Measurements from ENCODE around the gene PDE10A.

PDE10A gene

GRCh38 chr6:165694296-165694695 lies 31.3 kb upstream of the PDE10A start:
- ATAC-seq = no peak
- TF ChIP-seq RARB (CRISPR knock-in tag; IDR thresholded peaks at IDR 0.05) (no peak), BACH2 (CRISPR knock-in tag; IDR thresholded peaks at IDR 0.05; ENCODE audit: borderline replicate concordance) (no peak)
- TF ChIP-seq, protein P1, sequence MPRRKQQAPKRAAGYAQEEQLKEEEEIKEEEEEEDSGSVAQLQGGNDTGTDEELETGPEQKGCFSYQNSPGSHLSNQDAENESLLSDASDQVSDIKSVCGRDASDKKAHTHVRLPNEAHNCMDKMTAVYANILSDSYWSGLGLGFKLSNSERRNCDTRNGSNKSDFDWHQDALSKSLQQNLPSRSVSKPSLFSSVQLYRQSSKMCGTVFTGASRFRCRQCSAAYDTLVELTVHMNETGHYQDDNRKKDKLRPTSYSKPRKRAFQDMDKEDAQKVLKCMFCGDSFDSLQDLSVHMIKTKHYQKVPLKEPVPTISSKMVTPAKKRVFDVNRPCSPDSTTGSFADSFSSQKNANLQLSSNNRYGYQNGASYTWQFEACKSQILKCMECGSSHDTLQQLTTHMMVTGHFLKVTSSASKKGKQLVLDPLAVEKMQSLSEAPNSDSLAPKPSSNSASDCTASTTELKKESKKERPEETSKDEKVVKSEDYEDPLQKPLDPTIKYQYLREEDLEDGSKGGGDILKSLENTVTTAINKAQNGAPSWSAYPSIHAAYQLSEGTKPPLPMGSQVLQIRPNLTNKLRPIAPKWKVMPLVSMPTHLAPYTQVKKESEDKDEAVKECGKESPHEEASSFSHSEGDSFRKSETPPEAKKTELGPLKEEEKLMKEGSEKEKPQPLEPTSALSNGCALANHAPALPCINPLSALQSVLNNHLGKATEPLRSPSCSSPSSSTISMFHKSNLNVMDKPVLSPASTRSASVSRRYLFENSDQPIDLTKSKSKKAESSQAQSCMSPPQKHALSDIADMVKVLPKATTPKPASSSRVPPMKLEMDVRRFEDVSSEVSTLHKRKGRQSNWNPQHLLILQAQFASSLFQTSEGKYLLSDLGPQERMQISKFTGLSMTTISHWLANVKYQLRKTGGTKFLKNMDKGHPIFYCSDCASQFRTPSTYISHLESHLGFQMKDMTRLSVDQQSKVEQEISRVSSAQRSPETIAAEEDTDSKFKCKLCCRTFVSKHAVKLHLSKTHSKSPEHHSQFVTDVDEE (CRISPR knock-in tag; IDR thresholded peaks at IDR 0.05) = no peak
- TF ChIP-seq, protein P2, sequence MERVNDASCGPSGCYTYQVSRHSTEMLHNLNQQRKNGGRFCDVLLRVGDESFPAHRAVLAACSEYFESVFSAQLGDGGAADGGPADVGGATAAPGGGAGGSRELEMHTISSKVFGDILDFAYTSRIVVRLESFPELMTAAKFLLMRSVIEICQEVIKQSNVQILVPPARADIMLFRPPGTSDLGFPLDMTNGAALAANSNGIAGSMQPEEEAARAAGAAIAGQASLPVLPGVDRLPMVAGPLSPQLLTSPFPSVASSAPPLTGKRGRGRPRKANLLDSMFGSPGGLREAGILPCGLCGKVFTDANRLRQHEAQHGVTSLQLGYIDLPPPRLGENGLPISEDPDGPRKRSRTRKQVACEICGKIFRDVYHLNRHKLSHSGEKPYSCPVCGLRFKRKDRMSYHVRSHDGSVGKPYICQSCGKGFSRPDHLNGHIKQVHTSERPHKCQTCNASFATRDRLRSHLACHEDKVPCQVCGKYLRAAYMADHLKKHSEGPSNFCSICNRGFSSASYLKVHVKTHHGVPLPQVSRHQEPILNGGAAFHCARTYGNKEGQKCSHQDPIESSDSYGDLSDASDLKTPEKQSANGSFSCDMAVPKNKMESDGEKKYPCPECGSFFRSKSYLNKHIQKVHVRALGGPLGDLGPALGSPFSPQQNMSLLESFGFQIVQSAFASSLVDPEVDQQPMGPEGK (CRISPR knock-in tag; IDR thresholded peaks at IDR 0.05; ENCODE audit: borderline replicate concordance) = no peak

- no peak for ATAC-seq
Observed at GRCh38 chr6:165692106-165692653, 29.1 kb upstream of the PDE10A start.

DNA sequence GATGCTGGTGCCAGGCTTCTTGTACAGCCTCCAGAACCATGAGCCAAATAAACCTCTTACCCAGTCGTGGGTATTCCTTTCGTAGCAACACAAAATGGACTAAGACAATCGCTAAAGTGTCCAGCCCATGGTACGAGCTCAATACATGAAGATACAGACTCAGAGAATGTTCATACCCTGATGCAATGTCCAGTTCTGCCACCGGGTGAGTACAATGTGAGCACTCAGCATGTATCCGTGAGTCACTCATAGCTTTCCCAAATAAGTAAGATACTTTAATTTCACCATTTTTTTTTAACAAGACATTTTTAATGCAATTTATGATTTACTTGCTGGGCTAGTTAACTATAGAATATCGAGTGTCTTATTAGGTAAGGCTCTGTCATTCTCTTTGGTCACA lies 26.7 kb upstream of the PDE10A start:
- no peak for ATAC-seq
- TF ChIP-seq OSR1 (CRISPR knock-in tag; IDR thresholded peaks at IDR 0.05) (no peak), GLIS3 (CRISPR knock-in tag; IDR thresholded peaks at IDR 0.05) (no peak), ZFP30 (CRISPR knock-in tag; IDR thresholded peaks at IDR 0.05) (no peak), TCF4 (CRISPR knock-in tag; IDR thresholded peaks at IDR 0.05; ENCODE audit: borderline replicate concordance) (no peak), ISL1 (CRISPR knock-in tag; IDR thresholded peaks at IDR 0.05) (no peak), BACH2 (CRISPR knock-in tag; IDR thresholded peaks at IDR 0.05; ENCODE audit: borderline replicate concordance) (no peak), PPARA (CRISPR knock-in tag; IDR thresholded peaks at IDR 0.05; ENCODE audit: borderline replicate concordance) (no peak)
- TF ChIP-seq, protein P1 (CRISPR knock-in tag; IDR thresholded peaks at IDR 0.05) = no peak

More at GRCh38 chr6:165692106-165692653, 29.1 kb upstream of the PDE10A start:
- TF ChIP-seq ZNF70 (CRISPR knock-in tag; IDR thresholded peaks at IDR 0.05) = no peak
- TF ChIP-seq POU6F1 (CRISPR knock-in tag; IDR thresholded peaks at IDR 0.05; ENCODE audit: borderline replicate concordance, low read depth) = no peak
- no peak for TF ChIP-seq RARB (CRISPR knock-in tag; IDR thresholded peaks at IDR 0.05)
- TF ChIP-seq OSR1 (CRISPR knock-in tag; IDR thresholded peaks at IDR 0.05) = no peak
- TF ChIP-seq ZFP30 (CRISPR knock-in tag; IDR thresholded peaks at IDR 0.05) = no peak
- TF ChIP-seq TCF4 (CRISPR knock-in tag; IDR thresholded peaks at IDR 0.05; ENCODE audit: borderline replicate concordance) = no peak
- TF ChIP-seq ZFP3 (CRISPR knock-in tag; IDR thresholded peaks at IDR 0.05) = no peak
- TF ChIP-seq ISL1 (CRISPR knock-in tag; IDR thresholded peaks at IDR 0.05) = no peak
- no peak for TF ChIP-seq ZC3H10 (CRISPR knock-in tag; IDR thresholded peaks at IDR 0.05)
- no peak for TF ChIP-seq TOX (CRISPR knock-in tag; IDR thresholded peaks at IDR 0.05; ENCODE audit: borderline replicate concordance)
- no peak for TF ChIP-seq ZNF8 (CRISPR knock-in tag; IDR thresholded peaks at IDR 0.05)
- no peak for TF ChIP-seq SNAI2 (CRISPR knock-in tag; IDR thresholded peaks at IDR 0.05)
- TF ChIP-seq BACH2 (CRISPR knock-in tag; IDR thresholded peaks at IDR 0.05; ENCODE audit: borderline replicate concordance) = no peak
- TF ChIP-seq ZNF565 (CRISPR knock-in tag; conservative IDR thresholded peaks at IDR 0.05; ENCODE audit: low read depth) = no peak
- TF ChIP-seq, protein P2 (CRISPR knock-in tag; IDR thresholded peaks at IDR 0.05; ENCODE audit: borderline replicate concordance) = no peak
- TF ChIP-seq, protein P1 (CRISPR knock-in tag; IDR thresholded peaks at IDR 0.05) = no peak

Measured in SK-N-SH treated with all-trans-retinoic acid at 6 μM for 48 hours (cell line).